Measurements from ENCODE around the gene PHF24.
A peak's percentile ranks its signal among the peaks of the same experiment; 100 is the strongest.

The PHF24 gene

GRCh38 chr9:34989003-34989945 lies 31.2 kb downstream of the PHF24 start, which contains the start of gene DNAJB5:
DNAJB5 (plus strand) TSS chr9:34989745; CDS start chr9:34990631, 886 bp downstream.
- FAIRE-seq: peak; percentile 71
- 0 out of 2 replicates have a peak, but pooled peaks have one; percentile 37 for TF ChIP-seq POLR2A (IDR thresholded peaks at IDR 0.05; ENCODE audit: low read depth, low read length)
- DNase-seq (ENCODE audit: insufficient read length, low spot score): peak; percentile 92

- FAIRE-seq (no peak), DNase-seq (ENCODE audit: insufficient read length, low spot score) (peak; percentile 21)
Observed at GRCh38 chr9:34989946-34990635, 32.0 kb downstream of the PHF24 start.

GRCh38 chr9:34990908-34991606 lies 33.0 kb downstream of the PHF24 start:
- no peak for TF ChIP-seq POLR2A (IDR thresholded peaks at IDR 0.05; ENCODE audit: low read depth, low read length)
- DNase-seq (ENCODE audit: insufficient read length, low spot score): no peak
- no peak for FAIRE-seq

More at GRCh38 chr9:34989946-34990635, 32.0 kb downstream of the PHF24 start:
- TF ChIP-seq POLR2A (IDR thresholded peaks at IDR 0.05; ENCODE audit: low read depth, low read length): no peak

GRCh38 chr9:34991607-34992375 lies 33.7 kb downstream of the PHF24 start:
- DNase-seq (ENCODE audit: insufficient read length, low spot score): peak; percentile 24
- TF ChIP-seq POLR2A (IDR thresholded peaks at IDR 0.05; ENCODE audit: low read depth, low read length): no peak
- no peak for FAIRE-seq

GRCh38 chr9:34992376-34992951 lies 34.4 kb downstream of the PHF24 start:
- peak; percentile 26 for DNase-seq (ENCODE audit: insufficient read length, low spot score)
- no peak for TF ChIP-seq POLR2A (IDR thresholded peaks at IDR 0.05; ENCODE audit: low read depth, low read length)
- FAIRE-seq: peak; percentile 67

- DNase-seq (ENCODE audit: insufficient read length, low spot score) (peak; percentile 11), FAIRE-seq (no peak)
- no peak for TF ChIP-seq POLR2A (IDR thresholded peaks at IDR 0.05; ENCODE audit: low read depth, low read length)
Observed at GRCh38 chr9:34993502-34994259, 35.6 kb downstream of the PHF24 start.

- no peak for TF ChIP-seq POLR2A (IDR thresholded peaks at IDR 0.05; ENCODE audit: low read depth, low read length)
- FAIRE-seq (no peak), DNase-seq (ENCODE audit: insufficient read length, low spot score) (peak; percentile 45)
Observed at GRCh38 chr9:34994260-34994899, 36.3 kb downstream of the PHF24 start.

GRCh38 chr9:34994900-34995669 lies 37.0 kb downstream of the PHF24 start:
- DNase-seq (ENCODE audit: insufficient read length, low spot score): no peak
- no peak for FAIRE-seq
- no peak for TF ChIP-seq POLR2A (IDR thresholded peaks at IDR 0.05; ENCODE audit: low read depth, low read length)

GRCh38 chr9:34995670-34996060 lies 37.6 kb downstream of the PHF24 start:
- TF ChIP-seq POLR2A (IDR thresholded peaks at IDR 0.05; ENCODE audit: low read depth, low read length): no peak
- FAIRE-seq (no peak), DNase-seq (ENCODE audit: insufficient read length, low spot score) (no peak)

- DNase-seq (ENCODE audit: insufficient read length, low spot score): no peak
- no peak for FAIRE-seq
- TF ChIP-seq POLR2A (IDR thresholded peaks at IDR 0.05; ENCODE audit: low read depth, low read length): no peak
Observed at GRCh38 chr9:34996181-34996904, 38.3 kb downstream of the PHF24 start.
